Ramos (cell line): ENCODE results near the gene ZNF681.

ENCODE experiments used
- in situ Hi-C: fragments of 300-500 bp; cut with MboI; formaldehyde crosslinking; loops from one replicate; pipeline ENCODE4 v1.14.3; 2022; ENCODE audit warnings: low sequenced_read_pairs; ENCODE audit not compliant: unreplicated experiment

ZNF681 gene

DNA sequence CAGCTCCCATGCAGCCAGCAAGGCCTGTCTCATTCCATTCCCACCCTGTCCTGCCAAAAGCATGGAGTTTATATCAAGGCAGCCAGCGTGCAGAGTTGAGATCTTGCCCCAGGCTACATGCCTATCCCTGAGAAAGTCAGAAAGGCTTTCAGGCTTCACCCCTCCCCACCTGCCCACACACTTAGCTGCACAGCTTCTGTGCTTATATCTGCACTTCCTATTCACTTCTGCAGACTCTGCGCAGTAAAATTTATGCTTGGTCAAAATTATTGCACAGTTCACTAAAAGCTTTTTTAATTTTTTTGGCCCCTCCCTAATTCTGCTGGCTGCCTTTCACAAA, 59.2 kb downstream of the ZNF681 start:
- in situ Hi-C loops, result loop anchor here (25.0 kb wide), 1 partner anchor 437 kb away; the partner anchor contains the start of gene ZNF724

DNA sequence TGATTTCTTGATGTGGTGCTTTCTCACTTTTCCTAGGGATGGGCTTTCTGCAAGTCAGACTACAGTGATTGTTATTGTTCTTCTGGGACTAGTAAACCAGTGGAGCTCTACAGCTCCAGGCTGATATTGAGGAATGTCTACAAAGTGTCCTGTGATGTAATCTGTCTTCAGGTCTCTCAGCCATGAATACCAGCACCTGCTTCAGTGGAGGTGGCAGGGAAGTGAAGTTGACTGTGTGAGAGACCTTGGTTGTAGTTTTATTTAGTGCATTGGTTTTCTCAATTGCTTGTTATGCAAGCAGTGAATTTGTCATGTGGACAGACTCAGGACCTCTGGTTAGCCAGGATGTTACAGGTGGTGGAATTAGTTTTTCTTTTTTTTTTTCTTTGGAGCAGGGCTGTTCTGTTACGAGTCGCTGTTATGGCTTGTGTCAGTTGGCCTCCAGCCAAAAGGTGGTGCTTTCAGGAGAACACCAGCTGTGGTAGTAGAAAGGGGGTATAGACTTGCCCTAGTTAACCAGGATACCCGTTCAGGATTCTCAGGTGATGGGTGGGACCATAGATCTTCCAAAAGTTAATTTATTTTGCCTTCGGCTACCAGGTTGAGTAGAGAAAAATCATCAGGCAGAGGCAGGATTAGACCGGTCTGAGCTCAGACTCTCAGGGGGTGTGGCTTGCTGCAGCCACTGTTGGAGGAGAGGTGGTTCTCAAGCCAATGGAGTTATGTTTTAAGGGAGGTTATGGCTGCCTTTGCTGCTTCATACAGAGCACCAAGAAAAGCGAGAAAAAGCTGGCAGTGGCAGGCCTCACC, 59.8 kb downstream of the ZNF681 start:
- in situ Hi-C loops, result loop anchor here (25.0 kb wide), 1 partner anchor 437 kb away; the partner anchor contains the start of gene ZNF724

- in situ Hi-C loops, result loop anchor here (25.0 kb wide), 1 partner anchor 431 kb away; the partner anchor contains the start of gene ZNF724
Observed at GRCh38 chr19:23692937-23693336, 65.8 kb downstream of the ZNF681 start.
